GM23248 (cell line): Measurements from ENCODE around the gene ITPRID2.

Experiments used
- EZH2 ChIP-seq: fragments of 200-600 bp; sonication (generic); IDR thresholded peaks from 2 replicates; pipeline ENCODE4 v1.6.1; 2018; ENCODE audit warnings: antibody characterized with exemption, mild to moderate bottlenecking; ENCODE audit not compliant: insufficient read depth, poor library complexity, severe bottlenecking
- EZH2phosphoT487 ChIP-seq: fragments of 200-600 bp; sonication (generic); IDR thresholded peaks from 2 replicates; pipeline ENCODE4 v1.6.1; 2018; ENCODE audit warnings: antibody characterized with exemption, moderate library complexity, mild to moderate bottlenecking, low read depth; ENCODE audit not compliant: insufficient read depth

DNA sequence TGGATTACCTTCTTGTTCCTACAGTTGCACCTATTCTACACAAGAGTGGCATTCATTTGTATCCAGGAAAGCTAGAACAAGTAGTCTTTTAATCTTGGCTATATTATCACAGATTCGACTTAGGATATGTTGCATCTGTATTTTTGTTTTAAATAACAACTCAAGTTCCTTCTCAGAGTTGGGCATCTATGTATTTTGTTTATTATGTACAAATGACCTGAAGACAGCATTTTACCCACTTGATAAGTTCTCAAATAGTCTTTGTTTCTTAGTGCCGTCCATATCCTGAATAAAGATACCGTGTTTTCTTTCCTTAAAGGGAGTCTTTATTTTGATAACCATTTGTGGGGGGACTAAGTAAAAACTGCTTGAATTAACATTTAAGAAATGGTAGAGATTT, 2.9 kb downstream of the ITPRID2 start:
- TF ChIP-seq EZH2 (no peak), EZH2phosphoT487 (no peak)
